HCT116 (cell line): ENCODE results near the gene BEND6. TPM values are rescaled to one million over a fixed set of nuclear protein-coding genes. Genes with fewer than 3 reads are reported as not detected.

ENCODE experiments used
- ATAC-seq: fragments of 200-7000 bp; cut with Tn5 transposase; 2 replicates; pipeline ENCODE4 v1.9.1; 2020; ENCODE audit warnings: mild to moderate bottlenecking, moderate library complexity
- BruUV-seq: library from RNA; stranded (reverse); fragments of 400-500 nt; replicated peaks from 2 replicates; lab custom pipeline; 2021; lab: Mats Ljungman, UMichigan
- CTCF ChIA-PET: fragments of 300-600 bp; sonication (Branson Sonifier 250); formaldehyde crosslinking; loops from one replicate; lab custom pipeline; 2021; ENCODE audit warnings: antibody characterized with exemption; lab: Charles Lee
- POLR2A ChIA-PET: fragments of 300-600, 350-600 bp; sonication (Branson Sonifier 250); formaldehyde crosslinking; loops from one replicate; lab custom pipeline; 2021; ENCODE audit warnings: antibody characterized with exemption; lab: Charles Lee
- RAD21 ChIA-PET, 2 experiments: fragments of 300-600 bp; sonication (Branson Sonifier 250); formaldehyde crosslinking; loops; one replicate each; lab custom pipeline; 2023; ENCODE audit warnings: low total read pairs in 2 of 2; ENCODE audit not compliant: uncharacterized antibody in 2 of 2, unreplicated experiment in 2 of 2, low non-redundant PET in 1 of 2; lab: Charles Lee
- DNase-seq: peaks from one replicate; pipeline ENCODE4 v3.0.0-alpha.2; 2010; ENCODE audit warnings: low read depth, low spot score
- H2AFZ ChIP-seq: fragments of 200-600 bp; shearing (Covaris generic), sonication (generic); 2 replicates; pipeline ENCODE4 v1.6.1; 2017; ENCODE audit warnings: low read depth, mixed run types, mixed read lengths, antibody characterized with exemption, low read length; ENCODE audit not compliant: poor library complexity, severe bottlenecking
- H3K27ac ChIP-seq: 2 replicates; pipeline ENCODE4 v1.5.1; 2012; ENCODE audit warnings: low read depth, low read length
- H3K27me3 ChIP-seq: fragments of 200-600 bp; sonication (generic); 2 replicates; pipeline ENCODE4 v1.6.1; 2016; ENCODE audit warnings: mixed run types, low read length, mixed read lengths; ENCODE audit not compliant: insufficient read depth
- H3K36me3 ChIP-seq, 2 experiments: fragments of 200-500 bp in 1 of 2; fragments of 200-600 bp in 1 of 2; sonication (Bioruptor generic) in 1 of 2; sonication (generic) in 1 of 2; 2 replicates each; pipeline versions ENCODE4 v1.5.1 to v1.6.1; 2014 to 2016; ENCODE audit warnings: low read length in 2 of 2, inconsistent platforms in 1 of 2, mixed read lengths in 1 of 2, mixed run types in 1 of 2; ENCODE audit not compliant: insufficient read depth in 2 of 2, control insufficient read depth in 1 of 2
- H3K4me1 ChIP-seq, 2 experiments: fragments of 200-600 bp in 1 of 2; sonication (generic) in 1 of 2; 2 replicates each; pipeline versions ENCODE4 v1.5.1 to v1.6.1; 2012 to 2017; ENCODE audit warnings: low read length in 2 of 2, inconsistent platforms in 1 of 2, mild to moderate bottlenecking in 1 of 2, mixed read lengths in 1 of 2, mixed run types in 1 of 2, moderate library complexity in 1 of 2; ENCODE audit not compliant: insufficient read depth in 2 of 2, control insufficient read depth in 1 of 2
- H3K4me2 ChIP-seq: fragments of 200-600 bp; sonication (generic); 2 replicates; pipeline ENCODE4 v1.6.1; 2017; ENCODE audit warnings: mixed run types, low read length, mixed read lengths
- H3K4me3 ChIP-seq, 2 experiments: fragments of 200-600 bp in 1 of 2; sonication (generic) in 1 of 2; replicated peaks in 1 of 2; 2 replicates each; pipeline ENCODE4 v1.5.1; 2011 to 2016; ENCODE audit warnings: low read length in 2 of 2, control low read depth in 1 of 2, low read depth in 1 of 2, mild to moderate bottlenecking in 1 of 2, mixed read lengths in 1 of 2, mixed run types in 1 of 2
- H3K79me2 ChIP-seq: fragments of 200-600 bp; sonication (generic); 2 replicates; pipeline ENCODE4 v1.6.1; 2017; ENCODE audit warnings: mild to moderate bottlenecking, mixed run types, low read length, moderate library complexity, mixed read lengths; ENCODE audit not compliant: insufficient read depth
- H3K9ac ChIP-seq: fragments of 200-600 bp; sonication (generic); 2 replicates; pipeline ENCODE4 v1.6.1; 2016; ENCODE audit warnings: low read length, mixed read lengths
- H3K9me2 ChIP-seq: fragments of 200-600 bp; sonication (generic), shearing (Covaris generic); 2 replicates; pipeline ENCODE4 v1.6.1; 2017; ENCODE audit warnings: mixed run types, mild to moderate bottlenecking, moderate library complexity; ENCODE audit not compliant: insufficient read depth
- H3K9me3 ChIP-seq, 2 experiments: fragments of 200-500 bp in 1 of 2; fragments of 200-600 bp in 1 of 2; sonication (Bioruptor generic) in 1 of 2; sonication (generic) in 1 of 2; 2 replicates each; pipeline ENCODE4 v1.6.1; 2014 to 2017; ENCODE audit warnings: low read length in 2 of 2, mixed read lengths in 2 of 2, inconsistent platforms in 1 of 2, low read depth in 1 of 2, mild to moderate bottlenecking in 1 of 2, mixed run types in 1 of 2, moderate library complexity in 1 of 2; ENCODE audit not compliant: control insufficient read depth in 1 of 2, insufficient read depth in 1 of 2
- H4K20me1 ChIP-seq: fragments of 200-600 bp; sonication (generic), shearing (Covaris generic); 2 replicates; pipeline ENCODE4 v1.6.1; 2017; ENCODE audit warnings: mixed run types, mild to moderate bottlenecking, moderate library complexity; ENCODE audit not compliant: insufficient read depth
- CEBPB ChIP-seq: IDR thresholded peaks from 2 replicates; pipeline ENCODE4 v1.6.1; 2012; ENCODE audit warnings: low read depth
- CTCF ChIP-seq, 3 experiments: fragments of 200-600 bp in 1 of 3; sonication (generic) in 1 of 3; IDR thresholded peaks in 2 of 3; conservative IDR thresholded peaks in 1 of 3; 2 replicates each; pipeline ENCODE4 v1.5.1; 2012 to 2017; ENCODE audit warnings: low read depth in 2 of 3, low read length in 2 of 3, antibody characterized with exemption in 1 of 3, borderline replicate concordance in 1 of 3, control low read depth in 1 of 3, mild to moderate bottlenecking in 1 of 3, mixed read lengths in 1 of 3, mixed run types in 1 of 3, moderate library complexity in 1 of 3; ENCODE audit not compliant: insufficient read depth in 1 of 3
- ELF1 ChIP-seq: IDR thresholded peaks from 2 replicates; pipeline ENCODE4 v1.6.1; 2012; ENCODE audit warnings: low read depth, borderline replicate concordance
- FOSL1 ChIP-seq: IDR thresholded peaks from 2 replicates; pipeline ENCODE4 v1.6.1; 2012; ENCODE audit warnings: low read depth
- POLR2AphosphoS5 ChIP-seq: IDR thresholded peaks from 2 replicates; pipeline ENCODE4 v1.6.1; 2011; ENCODE audit warnings: mild to moderate bottlenecking, low read depth, low read length, moderate library complexity
- RAD21 ChIP-seq: IDR thresholded peaks from 2 replicates; pipeline ENCODE4 v1.6.1; 2012; ENCODE audit warnings: low read depth, mild to moderate bottlenecking
- TCF7L2 ChIP-seq: IDR thresholded peaks from 2 replicates; pipeline ENCODE4 v1.7.0; 2011; ENCODE audit warnings: borderline replicate concordance, inconsistent platforms; ENCODE audit not compliant: insufficient read depth, insufficient read length; ENCODE audit errors: extremely low read depth
- ZBTB33 ChIP-seq: IDR thresholded peaks from 2 replicates; pipeline ENCODE4 v1.6.1; 2011; ENCODE audit warnings: mild to moderate bottlenecking, low read length, moderate library complexity; ENCODE audit not compliant: insufficient replicate concordance; ENCODE audit errors: extremely low read depth
- intact Hi-C: fragments of 100-400 bp; cut with micrococcal nuclease; formaldehyde crosslinking; loops from 2 replicates; pipeline ENCODE4 v1.10.0; 2022
- total RNA-seq: library from RNA; stranded (reverse); gene quantifications from one replicate; pipeline ENCODE4 v1.2.1, GENCODE V29; 2021; ENCODE audit not compliant: unreplicated experiment

The BEND6 gene
- total RNA-seq, 1 experiment from 2014 or later: 4.0 TPM

DNA sequence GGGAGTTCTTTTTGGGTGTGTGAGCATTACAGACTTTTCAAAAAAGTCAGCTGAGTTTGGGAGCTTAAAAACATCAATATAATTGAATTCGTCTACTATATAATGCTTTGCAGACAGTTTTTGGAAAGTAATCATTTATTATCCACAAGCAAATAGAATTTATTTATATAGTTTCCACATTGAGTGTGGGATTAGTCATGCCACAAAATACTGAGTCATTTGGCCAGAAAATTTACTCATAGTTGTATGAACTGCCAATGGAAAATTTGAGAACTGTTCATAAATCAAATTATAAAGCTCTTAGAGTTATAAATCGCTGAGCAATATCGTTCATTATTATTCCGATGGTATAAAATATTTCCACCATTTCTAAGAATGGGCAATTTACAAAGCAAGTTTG is 5.0 kb downstream of the BEND6 start (continued):
- TF ChIP-seq TCF7L2: no peak

DNA sequence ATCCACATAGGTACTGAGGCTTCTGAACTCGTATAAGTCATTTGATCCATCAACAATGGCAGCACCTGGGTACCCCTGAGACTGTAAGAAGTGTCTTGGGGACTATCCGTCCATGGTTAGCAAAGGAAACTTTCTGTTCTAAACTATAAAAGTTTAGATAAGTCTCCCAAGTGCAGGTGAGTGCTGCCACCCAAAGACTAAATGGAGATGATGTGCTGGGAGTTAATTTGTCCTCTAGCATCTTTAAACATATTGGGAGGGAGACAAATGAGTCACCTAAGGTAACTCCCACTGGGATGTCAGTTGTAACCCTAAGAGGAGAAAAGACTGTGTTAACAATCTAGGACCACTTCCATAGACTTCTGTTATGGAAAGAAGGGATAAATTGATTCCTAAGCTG is 6.2 kb downstream of the BEND6 start:
- ChIA-PET POLR2A (no interaction called here), RAD21 (interaction anchor here in 1 of 2 experiments (1.5 kb wide), 1 partner anchor 58 kb away, joined by 3 read pairs; no protein-coding TSS in a partner anchor)
- DNase-seq: no peak
- H3K4me1 ChIP-seq: peaks cover 7 to 47% of the 10 kb centered on the region in 2 experiments
- H3K4me2 ChIP-seq: 0 out of 2 replicates have a peak overlapping the region, but pooled peaks have one; percentile 10
- H3K27ac ChIP-seq: no peak overlapping the region
- H3K9ac ChIP-seq: no peak overlapping the region
- TF ChIP-seq CTCF (IDR thresholded peaks at IDR 0.05 in 2 of 3, conservative IDR thresholded peaks at IDR 0.05 in 1 of 3; ENCODE audit: borderline replicate concordance in 1 of 3, insufficient read depth in 1 of 3, low read depth in 2 of 3, low read length in 2 of 3): peak in 2 of 3 experiments; percentile 12 to 37; a peak in 2 of 6 replicates
- TF ChIP-seq RAD21: peak; percentile 63
- no peak for TF ChIP-seq ZBTB33
- TF ChIP-seq CEBPB: no peak
- TF ChIP-seq FOSL1: no peak
- TF ChIP-seq POLR2AphosphoS5: no peak
- no peak for TF ChIP-seq ELF1
- TF ChIP-seq, all 23 proteins: peak for 2
- Histone ChIP-seq H4K20me1 (no peaks in the 10 kb centered on the region), H3K9me2 (no peaks in the 10 kb centered on the region), H3K36me3 (no peaks in the 10 kb centered on the region), H3K4me3 (no peak overlapping the region), H3K9me3 (no peaks in the 10 kb centered on the region), H2AFZ (no peak overlapping the region), H3K79me2 (peaks cover 5% of the 10 kb centered on the region; the same call in 1 of the 2 replicates), H3K27me3 (no peaks in the 10 kb centered on the region)
- ATAC-seq: no peak
- intact Hi-C loops: no loop called here
- no TSS peak for BruUV-seq
- CTCF ChIA-PET: interaction anchor here (1.1 to 4.5 kb wide), 2 partner anchors 22 to 58 kb away, joined by 3 to 43 read pairs; no protein-coding TSS in a partner anchor
